Measurements from ENCODE around the gene SPEG. TPM values are rescaled to one million over a fixed set of nuclear protein-coding genes. Genes with fewer than 3 reads are reported as not detected.

The SPEG gene
- total RNA-seq, 1 experiment from 2014 or later, result 55.3 TPM

DNA sequence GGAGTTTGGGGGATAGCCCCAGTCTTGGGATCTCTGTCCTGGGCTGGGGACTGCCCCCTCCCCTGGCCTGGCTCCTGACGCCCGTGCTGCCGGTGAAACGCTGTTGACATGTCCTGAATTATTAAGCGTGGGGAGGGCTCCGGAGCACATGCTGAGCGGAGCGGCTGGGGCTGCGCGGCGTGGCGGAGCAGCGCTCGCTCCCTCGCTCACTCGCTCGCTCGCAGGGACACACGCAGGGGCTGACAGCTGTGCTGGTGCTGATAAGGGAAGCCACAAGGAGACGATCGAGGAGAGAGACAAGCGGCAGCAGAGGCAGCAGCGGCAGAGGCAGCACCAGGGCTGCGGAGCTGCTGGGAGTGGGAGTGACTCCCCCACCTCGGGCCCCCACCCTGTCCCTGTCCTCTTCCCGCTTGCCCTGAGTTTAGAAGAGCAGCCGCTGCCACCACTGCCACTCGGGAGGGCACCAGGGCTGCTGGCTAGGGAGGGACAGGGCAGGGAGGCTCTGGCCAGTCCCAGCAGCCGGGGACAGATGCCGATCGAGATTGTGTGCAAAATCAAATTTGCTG is 79.6 kb downstream of the SPEG start, which contains the start of gene ASIC4:
Gene ASIC4 (plus strand): TSS at position 287 of the 566 bp plus-strand sequence. CDS start 243 bp downstream, at position 530.
- Mint-ChIP-seq H3K27me3 (ENCODE audit: low read depth) (peaks cover 73% of the 10 kb centered on the region), H3K4me3 (peak within 1 kb of the TSS; percentile 59), H3K36me3 (no peaks in the 10 kb centered on the region), H3K27ac (no peak within 1 kb of the TSS), H3K4me1 (peaks cover 54% of the 10 kb centered on the region), H3K9me3 (no peaks in the 10 kb centered on the region)
- DNase-seq (ENCODE audit: low spot score) (no peak), ATAC-seq (peak; percentile 2; the same call in 1 of the 2 replicates)
- TF ChIP-seq RORB (CRISPR knock-in tag; IDR thresholded peaks at IDR 0.05) (no peak), GRHL2 (CRISPR knock-in tag; IDR thresholded peaks at IDR 0.05; ENCODE audit: insufficient replicate concordance, severe bottlenecking) (no peak), HMGA2 (CRISPR knock-in tag; IDR thresholded peaks at IDR 0.05) (no peak), CREM (CRISPR knock-in tag; IDR thresholded peaks at IDR 0.05) (no peak)
- TF ChIP-seq, protein P1, sequence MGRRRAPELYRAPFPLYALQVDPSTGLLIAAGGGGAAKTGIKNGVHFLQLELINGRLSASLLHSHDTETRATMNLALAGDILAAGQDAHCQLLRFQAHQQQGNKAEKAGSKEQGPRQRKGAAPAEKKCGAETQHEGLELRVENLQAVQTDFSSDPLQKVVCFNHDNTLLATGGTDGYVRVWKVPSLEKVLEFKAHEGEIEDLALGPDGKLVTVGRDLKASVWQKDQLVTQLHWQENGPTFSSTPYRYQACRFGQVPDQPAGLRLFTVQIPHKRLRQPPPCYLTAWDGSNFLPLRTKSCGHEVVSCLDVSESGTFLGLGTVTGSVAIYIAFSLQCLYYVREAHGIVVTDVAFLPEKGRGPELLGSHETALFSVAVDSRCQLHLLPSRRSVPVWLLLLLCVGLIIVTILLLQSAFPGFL (CRISPR knock-in tag; IDR thresholded peaks at IDR 0.05; ENCODE audit: borderline replicate concordance), result no peak
- TF ChIP-seq, protein P2, sequence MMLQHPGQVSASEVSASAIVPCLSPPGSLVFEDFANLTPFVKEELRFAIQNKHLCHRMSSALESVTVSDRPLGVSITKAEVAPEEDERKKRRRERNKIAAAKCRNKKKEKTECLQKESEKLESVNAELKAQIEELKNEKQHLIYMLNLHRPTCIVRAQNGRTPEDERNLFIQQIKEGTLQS (CRISPR knock-in tag; conservative IDR thresholded peaks at IDR 0.05), result no peak
- TF ChIP-seq, protein P3, sequence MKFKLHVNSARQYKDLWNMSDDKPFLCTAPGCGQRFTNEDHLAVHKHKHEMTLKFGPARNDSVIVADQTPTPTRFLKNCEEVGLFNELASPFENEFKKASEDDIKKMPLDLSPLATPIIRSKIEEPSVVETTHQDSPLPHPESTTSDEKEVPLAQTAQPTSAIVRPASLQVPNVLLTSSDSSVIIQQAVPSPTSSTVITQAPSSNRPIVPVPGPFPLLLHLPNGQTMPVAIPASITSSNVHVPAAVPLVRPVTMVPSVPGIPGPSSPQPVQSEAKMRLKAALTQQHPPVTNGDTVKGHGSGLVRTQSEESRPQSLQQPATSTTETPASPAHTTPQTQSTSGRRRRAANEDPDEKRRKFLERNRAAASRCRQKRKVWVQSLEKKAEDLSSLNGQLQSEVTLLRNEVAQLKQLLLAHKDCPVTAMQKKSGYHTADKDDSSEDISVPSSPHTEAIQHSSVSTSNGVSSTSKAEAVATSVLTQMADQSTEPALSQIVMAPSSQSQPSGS (CRISPR knock-in tag; IDR thresholded peaks at IDR 0.05; ENCODE audit: borderline replicate concordance, low read depth), result no peak
- TF ChIP-seq, protein P4, sequence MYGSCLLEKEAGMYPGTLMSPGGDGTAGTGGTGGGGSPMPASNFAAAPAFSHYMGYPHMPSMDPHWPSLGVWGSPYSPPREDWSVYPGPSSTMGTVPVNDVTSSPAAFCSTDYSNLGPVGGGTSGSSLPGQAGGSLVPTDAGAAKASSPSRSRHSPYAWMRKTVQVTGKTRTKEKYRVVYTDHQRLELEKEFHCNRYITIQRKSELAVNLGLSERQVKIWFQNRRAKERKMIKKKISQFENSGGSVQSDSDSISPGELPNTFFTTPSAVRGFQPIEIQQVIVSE (CRISPR knock-in tag; IDR thresholded peaks at IDR 0.05; ENCODE audit: borderline replicate concordance), result no peak
- POLR2A ChIA-PET, result interaction anchor here (0.7 to 1.6 kb wide), 2 partner anchors 18 to 127 kb away, joined by 3 read pairs; partner anchors contain the start of gene DNPEP
- CTCF ChIA-PET, result interaction anchor here (0.9 to 41.3 kb wide), 7 partner anchors 8 to 112 kb away, joined by 3 to 2316 read pairs (median 3); partner anchors contain the start of gene GMPPA

DNA sequence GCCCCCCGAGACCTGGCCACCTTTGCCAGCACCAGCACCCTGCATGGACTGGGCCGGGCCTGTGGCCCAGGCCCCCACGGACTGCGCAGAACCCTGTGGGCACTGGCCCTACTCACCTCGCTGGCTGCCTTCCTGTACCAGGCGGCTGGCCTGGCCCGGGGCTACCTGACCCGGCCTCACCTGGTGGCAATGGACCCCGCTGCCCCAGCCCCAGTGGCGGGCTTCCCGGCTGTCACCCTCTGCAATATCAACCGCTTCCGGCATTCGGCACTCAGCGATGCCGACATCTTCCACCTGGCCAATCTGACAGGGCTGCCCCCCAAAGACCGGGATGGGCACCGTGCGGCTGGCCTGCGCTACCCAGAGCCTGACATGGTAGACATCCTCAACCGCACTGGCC is 80.2 kb downstream of the SPEG start:
- no peak for ATAC-seq
- H3K27me3 Mint-ChIP-seq (ENCODE audit: low read depth), result peaks cover 69% of the 10 kb centered on the region
- no peak overlapping the region for H3K27ac Mint-ChIP-seq
- no peaks in the 10 kb centered on the region for H3K36me3 Mint-ChIP-seq
- no peak for DNase-seq (ENCODE audit: low spot score)
- CTCF ChIA-PET, result interaction anchor here (1.3 to 41.3 kb wide), 5 partner anchors 8 to 112 kb away, joined by 3 to 2316 read pairs (median 5); partner anchors contain the start of gene GMPPA
- H3K9me3 Mint-ChIP-seq, result no peaks in the 10 kb centered on the region
- H3K4me3 Mint-ChIP-seq, result no peak overlapping the region
- H3K4me1 Mint-ChIP-seq, result peaks cover 52% of the 10 kb centered on the region
- POLR2A ChIA-PET, result interaction anchor here (1.6 kb wide), 1 partner anchor 19 kb away, joined by 3 read pairs; a partner anchor contains a TSS
- TF ChIP-seq SP1 (CRISPR knock-in tag; conservative IDR thresholded peaks at IDR 0.05), result no peak
- no peak for TF ChIP-seq PRRX2 (CRISPR knock-in tag; IDR thresholded peaks at IDR 0.05)
- TF ChIP-seq, protein P5, sequence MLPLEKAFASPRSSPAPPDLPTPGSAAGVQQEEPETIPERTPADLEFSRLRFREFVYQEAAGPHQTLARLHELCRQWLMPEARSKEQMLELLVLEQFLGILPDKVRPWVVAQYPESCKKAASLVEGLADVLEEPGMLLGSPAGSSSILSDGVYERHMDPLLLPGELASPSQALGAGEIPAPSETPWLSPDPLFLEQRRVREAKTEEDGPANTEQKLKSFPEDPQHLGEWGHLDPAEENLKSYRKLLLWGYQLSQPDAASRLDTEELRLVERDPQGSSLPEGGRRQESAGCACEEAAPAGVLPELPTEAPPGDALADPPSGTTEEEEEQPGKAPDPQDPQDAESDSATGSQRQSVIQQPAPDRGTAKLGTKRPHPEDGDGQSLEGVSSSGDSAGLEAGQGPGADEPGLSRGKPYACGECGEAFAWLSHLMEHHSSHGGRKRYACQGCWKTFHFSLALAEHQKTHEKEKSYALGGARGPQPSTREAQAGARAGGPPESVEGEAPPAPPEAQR (CRISPR knock-in tag; IDR thresholded peaks at IDR 0.05), result no peak
- TF ChIP-seq MXD4 (CRISPR knock-in tag; IDR thresholded peaks at IDR 0.05; ENCODE audit: borderline replicate concordance), result no peak
- TF ChIP-seq CBFB (CRISPR knock-in tag; IDR thresholded peaks at IDR 0.05; ENCODE audit: low read depth), result no peak
- TF ChIP-seq, protein P1 (CRISPR knock-in tag; IDR thresholded peaks at IDR 0.05; ENCODE audit: borderline replicate concordance), result no peak
- TF ChIP-seq ZBTB21 (CRISPR knock-in tag; IDR thresholded peaks at IDR 0.05; ENCODE audit: borderline replicate concordance), result no peak
- TF ChIP-seq, protein P6, sequence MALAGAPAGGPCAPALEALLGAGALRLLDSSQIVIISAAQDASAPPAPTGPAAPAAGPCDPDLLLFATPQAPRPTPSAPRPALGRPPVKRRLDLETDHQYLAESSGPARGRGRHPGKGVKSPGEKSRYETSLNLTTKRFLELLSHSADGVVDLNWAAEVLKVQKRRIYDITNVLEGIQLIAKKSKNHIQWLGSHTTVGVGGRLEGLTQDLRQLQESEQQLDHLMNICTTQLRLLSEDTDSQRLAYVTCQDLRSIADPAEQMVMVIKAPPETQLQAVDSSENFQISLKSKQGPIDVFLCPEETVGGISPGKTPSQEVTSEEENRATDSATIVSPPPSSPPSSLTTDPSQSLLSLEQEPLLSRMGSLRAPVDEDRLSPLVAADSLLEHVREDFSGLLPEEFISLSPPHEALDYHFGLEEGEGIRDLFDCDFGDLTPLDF (CRISPR knock-in tag; IDR thresholded peaks at IDR 0.05), result no peak
- TF ChIP-seq, protein P7, sequence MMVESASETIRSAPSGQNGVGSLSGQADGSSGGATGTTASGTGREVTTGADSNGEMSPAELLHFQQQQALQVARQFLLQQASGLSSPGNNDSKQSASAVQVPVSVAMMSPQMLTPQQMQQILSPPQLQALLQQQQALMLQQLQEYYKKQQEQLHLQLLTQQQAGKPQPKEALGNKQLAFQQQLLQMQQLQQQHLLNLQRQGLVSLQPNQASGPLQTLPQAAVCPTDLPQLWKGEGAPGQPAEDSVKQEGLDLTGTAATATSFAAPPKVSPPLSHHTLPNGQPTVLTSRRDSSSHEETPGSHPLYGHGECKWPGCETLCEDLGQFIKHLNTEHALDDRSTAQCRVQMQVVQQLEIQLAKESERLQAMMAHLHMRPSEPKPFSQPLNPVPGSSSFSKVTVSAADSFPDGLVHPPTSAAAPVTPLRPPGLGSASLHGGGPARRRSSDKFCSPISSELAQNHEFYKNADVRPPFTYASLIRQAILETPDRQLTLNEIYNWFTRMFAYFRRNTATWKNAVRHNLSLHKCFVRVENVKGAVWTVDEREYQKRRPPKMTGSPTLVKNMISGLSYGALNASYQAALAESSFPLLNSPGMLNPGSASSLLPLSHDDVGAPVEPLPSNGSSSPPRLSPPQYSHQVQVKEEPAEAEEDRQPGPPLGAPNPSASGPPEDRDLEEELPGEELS (CRISPR knock-in tag; IDR thresholded peaks at IDR 0.05), result no peak
- TF ChIP-seq, protein P8, sequence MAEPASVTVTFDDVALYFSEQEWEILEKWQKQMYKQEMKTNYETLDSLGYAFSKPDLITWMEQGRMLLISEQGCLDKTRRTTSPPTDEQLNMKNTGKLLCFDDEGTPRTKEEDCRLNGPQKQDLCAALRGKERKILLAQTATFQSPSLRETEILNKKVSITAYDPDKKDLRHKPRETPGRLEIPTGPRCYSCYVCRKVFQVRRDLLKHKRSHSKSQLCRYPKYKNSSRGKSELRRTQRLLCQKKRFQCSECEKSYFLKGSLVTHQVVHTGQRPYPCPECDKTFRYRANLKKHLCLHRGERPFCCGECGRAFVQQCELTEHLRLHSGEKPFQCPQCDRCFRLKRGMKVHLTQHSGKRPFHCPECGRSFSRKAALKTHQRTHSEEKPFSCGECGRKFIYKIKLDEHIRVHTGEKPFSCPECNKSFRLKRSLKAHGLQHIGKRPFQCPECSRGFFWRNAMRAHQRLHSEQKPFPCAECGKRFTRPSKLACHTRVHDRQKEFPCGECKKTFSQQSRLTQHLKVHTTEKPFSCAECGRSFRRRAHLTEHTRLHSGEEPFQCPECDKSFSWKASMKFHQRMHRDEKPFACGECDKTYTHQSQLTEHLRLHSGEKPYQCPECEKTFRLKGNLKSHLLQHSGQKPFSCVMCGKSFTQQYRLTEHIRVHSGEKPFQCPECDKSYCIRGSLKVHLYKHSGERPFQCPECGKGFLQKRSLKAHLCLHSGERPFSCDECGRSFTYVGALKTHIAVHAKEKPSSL (CRISPR knock-in tag; conservative IDR thresholded peaks at IDR 0.05), result no peak
- no peak for TF ChIP-seq JAZF1 (CRISPR knock-in tag; IDR thresholded peaks at IDR 0.05)
- TF ChIP-seq ZNF416 (CRISPR knock-in tag; IDR thresholded peaks at IDR 0.05), result no peak
- TF ChIP-seq, protein P9, sequence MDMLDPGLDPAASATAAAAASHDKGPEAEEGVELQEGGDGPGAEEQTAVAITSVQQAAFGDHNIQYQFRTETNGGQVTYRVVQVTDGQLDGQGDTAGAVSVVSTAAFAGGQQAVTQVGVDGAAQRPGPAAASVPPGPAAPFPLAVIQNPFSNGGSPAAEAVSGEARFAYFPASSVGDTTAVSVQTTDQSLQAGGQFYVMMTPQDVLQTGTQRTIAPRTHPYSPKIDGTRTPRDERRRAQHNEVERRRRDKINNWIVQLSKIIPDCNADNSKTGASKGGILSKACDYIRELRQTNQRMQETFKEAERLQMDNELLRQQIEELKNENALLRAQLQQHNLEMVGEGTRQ (CRISPR knock-in tag; IDR thresholded peaks at IDR 0.05), result no peak
